ENCODE measurements around the gene CIAPIN1. TPM values are rescaled to one million over a fixed set of nuclear protein-coding genes. Genes with fewer than 3 reads are reported as not detected.

The CIAPIN1 gene
- total RNA-seq, 1 donor: 39.3 TPM

GRCh38 chr16:57396786-57397185, 50.4 kb downstream of the CIAPIN1 start:
- DNase-seq (ENCODE audit: low read depth): no peak
- no peak for TF ChIP-seq CTCF (IDR thresholded peaks at IDR 0.05; ENCODE audit: insufficient read depth, low read length)
- H3K4me3 ChIP-seq (ENCODE audit: low read depth, low read length): no peak overlapping the region

GRCh38 chr16:57395026-57395425, 52.2 kb downstream of the CIAPIN1 start:
- TF ChIP-seq CTCF (IDR thresholded peaks at IDR 0.05; ENCODE audit: insufficient read depth, low read length): no peak
- no peak for DNase-seq (ENCODE audit: low read depth)
- H3K4me3 ChIP-seq (ENCODE audit: low read depth, low read length): no peak overlapping the region

GRCh38 chr16:57394444-57394843, 52.7 kb downstream of the CIAPIN1 start:
- no peak for TF ChIP-seq CTCF (IDR thresholded peaks at IDR 0.05; ENCODE audit: insufficient read depth, low read length)
- peak; percentile 31 for DNase-seq (ENCODE audit: low read depth)
- no peak overlapping the region for H3K4me3 ChIP-seq (ENCODE audit: low read depth, low read length)

GRCh38 chr16:57392694-57393093, 54.5 kb downstream of the CIAPIN1 start:
- no peak for TF ChIP-seq CTCF (IDR thresholded peaks at IDR 0.05; ENCODE audit: insufficient read depth, low read length)
- H3K4me3 ChIP-seq (ENCODE audit: low read depth, low read length): no peak overlapping the region
- DNase-seq (ENCODE audit: low read depth): no peak

GRCh38 chr16:57391708-57392107, 55.5 kb downstream of the CIAPIN1 start:
- TF ChIP-seq CTCF (IDR thresholded peaks at IDR 0.05; ENCODE audit: insufficient read depth, low read length): no peak
- no peak overlapping the region for H3K4me3 ChIP-seq (ENCODE audit: low read depth, low read length)
- DNase-seq (ENCODE audit: low read depth): no peak

GRCh38 chr16:57391300-57391699, 55.9 kb downstream of the CIAPIN1 start:
- TF ChIP-seq CTCF (IDR thresholded peaks at IDR 0.05; ENCODE audit: insufficient read depth, low read length): no peak
- no peak overlapping the region for H3K4me3 ChIP-seq (ENCODE audit: low read depth, low read length)
- no peak for DNase-seq (ENCODE audit: low read depth)

- DNase-seq (ENCODE audit: low read depth): peak; percentile 47
- no peak for TF ChIP-seq CTCF (IDR thresholded peaks at IDR 0.05; ENCODE audit: insufficient read depth, low read length)
- no peak overlapping the region for H3K4me3 ChIP-seq (ENCODE audit: low read depth, low read length)
Measured at GRCh38 chr16:57390636-57391295, 56.4 kb downstream of the CIAPIN1 start.

Measured in fibroblast of the aortic adventitia (primary cell).